GM12878 (cell line): ENCODE results near the gene LRFN2.

Source experiments
- ATF2 ChIP-seq: IDR thresholded peaks from 2 replicates; pipeline ENCODE4 v1.6.1; 2012; ENCODE audit warnings: low read length, inconsistent platforms
- BCLAF1 ChIP-seq: fragments of 450-650 bp; IDR thresholded peaks from 2 replicates; pipeline ENCODE4 v1.6.1; 2017; ENCODE audit warnings: antibody characterized with exemption, mild to moderate bottlenecking, moderate library complexity
- EP300 ChIP-seq, 2 experiments: fragments of 150-350 bp in 1 of 2; IDR thresholded peaks; 2 replicates each; pipeline ENCODE4 v1.6.1; 2011 to 2012; ENCODE audit warnings: low read depth in 2 of 2, low read length in 2 of 2, borderline replicate concordance in 1 of 2, improper control_type of control experiment in 1 of 2, inconsistent platforms in 1 of 2; ENCODE audit not compliant: control insufficient read depth in 1 of 2
- POLR2A ChIP-seq: IDR thresholded peaks from 2 replicates; pipeline ENCODE4 v1.6.1; 2011; ENCODE audit warnings: low read depth, mild to moderate bottlenecking, low read length
- REST ChIP-seq: IDR thresholded peaks from 2 replicates; pipeline ENCODE4 v1.6.1; 2012; ENCODE audit warnings: mild to moderate bottlenecking, low read depth, low read length
- TAF1 ChIP-seq: IDR thresholded peaks from 2 replicates; pipeline ENCODE4 v1.6.1; 2011; ENCODE audit warnings: mild to moderate bottlenecking, low read depth, low read length, borderline replicate concordance
- ZBTB11 ChIP-seq: fragments of 450-650 bp; formaldehyde crosslinking; IDR thresholded peaks from 2 replicates; pipeline ENCODE4 v1.5.0; 2022; ENCODE audit warnings: mild to moderate bottlenecking, missing genetic modification characterization
- TF ChIP-seq, protein P1 (sequence below): fragments of 150-350 bp; IDR thresholded peaks from 2 replicates; pipeline ENCODE4 v1.6.1; 2016; ENCODE audit warnings: low read depth, low read length
- TF ChIP-seq, protein P2 (sequence below), 3 experiments: IDR thresholded peaks in 2 of 3; conservative IDR thresholded peaks in 1 of 3; 2 replicates each; pipeline ENCODE4 v1.5.1; 2011; ENCODE audit warnings: low read depth in 3 of 3, low read length in 3 of 3, mild to moderate bottlenecking in 3 of 3, control low read depth in 2 of 3, moderate library complexity in 2 of 3, inconsistent platforms in 1 of 3, mixed read lengths in 1 of 3; ENCODE audit not compliant: control insufficient read depth in 2 of 3, insufficient read depth in 1 of 3; ENCODE audit errors: extremely low read depth in 1 of 3
- TF ChIP-seq, protein P3 (sequence below): IDR thresholded peaks from 2 replicates; pipeline ENCODE4 v1.6.1; 2012; ENCODE audit warnings: low read depth, low read length, improper control_type of control experiment
- TF ChIP-seq, protein P4 (sequence below): fragments of 450-650 bp; IDR thresholded peaks from 2 replicates; pipeline ENCODE4 v1.6.1; 2014; ENCODE audit warnings: mild to moderate bottlenecking

- TF ChIP-seq, protein P1, sequence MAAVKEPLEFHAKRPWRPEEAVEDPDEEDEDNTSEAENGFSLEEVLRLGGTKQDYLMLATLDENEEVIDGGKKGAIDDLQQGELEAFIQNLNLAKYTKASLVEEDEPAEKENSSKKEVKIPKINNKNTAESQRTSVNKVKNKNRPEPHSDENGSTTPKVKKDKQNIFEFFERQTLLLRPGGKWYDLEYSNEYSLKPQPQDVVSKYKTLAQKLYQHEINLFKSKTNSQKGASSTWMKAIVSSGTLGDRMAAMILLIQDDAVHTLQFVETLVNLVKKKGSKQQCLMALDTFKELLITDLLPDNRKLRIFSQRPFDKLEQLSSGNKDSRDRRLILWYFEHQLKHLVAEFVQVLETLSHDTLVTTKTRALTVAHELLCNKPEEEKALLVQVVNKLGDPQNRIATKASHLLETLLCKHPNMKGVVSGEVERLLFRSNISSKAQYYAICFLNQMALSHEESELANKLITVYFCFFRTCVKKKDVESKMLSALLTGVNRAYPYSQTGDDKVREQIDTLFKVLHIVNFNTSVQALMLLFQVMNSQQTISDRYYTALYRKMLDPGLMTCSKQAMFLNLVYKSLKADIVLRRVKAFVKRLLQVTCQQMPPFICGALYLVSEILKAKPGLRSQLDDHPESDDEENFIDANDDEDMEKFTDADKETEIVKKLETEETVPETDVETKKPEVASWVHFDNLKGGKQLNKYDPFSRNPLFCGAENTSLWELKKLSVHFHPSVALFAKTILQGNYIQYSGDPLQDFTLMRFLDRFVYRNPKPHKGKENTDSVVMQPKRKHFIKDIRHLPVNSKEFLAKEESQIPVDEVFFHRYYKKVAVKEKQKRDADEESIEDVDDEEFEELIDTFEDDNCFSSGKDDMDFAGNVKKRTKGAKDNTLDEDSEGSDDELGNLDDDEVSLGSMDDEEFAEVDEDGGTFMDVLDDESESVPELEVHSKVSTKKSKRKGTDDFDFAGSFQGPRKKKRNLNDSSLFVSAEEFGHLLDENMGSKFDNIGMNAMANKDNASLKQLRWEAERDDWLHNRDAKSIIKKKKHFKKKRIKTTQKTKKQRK = no peak
- TF ChIP-seq, protein P2, sequence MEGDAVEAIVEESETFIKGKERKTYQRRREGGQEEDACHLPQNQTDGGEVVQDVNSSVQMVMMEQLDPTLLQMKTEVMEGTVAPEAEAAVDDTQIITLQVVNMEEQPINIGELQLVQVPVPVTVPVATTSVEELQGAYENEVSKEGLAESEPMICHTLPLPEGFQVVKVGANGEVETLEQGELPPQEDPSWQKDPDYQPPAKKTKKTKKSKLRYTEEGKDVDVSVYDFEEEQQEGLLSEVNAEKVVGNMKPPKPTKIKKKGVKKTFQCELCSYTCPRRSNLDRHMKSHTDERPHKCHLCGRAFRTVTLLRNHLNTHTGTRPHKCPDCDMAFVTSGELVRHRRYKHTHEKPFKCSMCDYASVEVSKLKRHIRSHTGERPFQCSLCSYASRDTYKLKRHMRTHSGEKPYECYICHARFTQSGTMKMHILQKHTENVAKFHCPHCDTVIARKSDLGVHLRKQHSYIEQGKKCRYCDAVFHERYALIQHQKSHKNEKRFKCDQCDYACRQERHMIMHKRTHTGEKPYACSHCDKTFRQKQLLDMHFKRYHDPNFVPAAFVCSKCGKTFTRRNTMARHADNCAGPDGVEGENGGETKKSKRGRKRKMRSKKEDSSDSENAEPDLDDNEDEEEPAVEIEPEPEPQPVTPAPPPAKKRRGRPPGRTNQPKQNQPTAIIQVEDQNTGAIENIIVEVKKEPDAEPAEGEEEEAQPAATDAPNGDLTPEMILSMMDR (IDR thresholded peaks at IDR 0.05 in 2 of 3, conservative IDR thresholded peaks at IDR 0.05 in 1 of 3; ENCODE audit: control insufficient read depth in 2 of 3, extremely low read depth in 1 of 3, insufficient read depth in 1 of 3, low read depth in 3 of 3, low read length in 3 of 3) = no peak
- TF ChIP-seq EP300 (IDR thresholded peaks at IDR 0.05; ENCODE audit: borderline replicate concordance in 1 of 2, control insufficient read depth in 1 of 2, low read depth in 2 of 2, low read length in 2 of 2) = no peak
- TF ChIP-seq, protein P3, sequence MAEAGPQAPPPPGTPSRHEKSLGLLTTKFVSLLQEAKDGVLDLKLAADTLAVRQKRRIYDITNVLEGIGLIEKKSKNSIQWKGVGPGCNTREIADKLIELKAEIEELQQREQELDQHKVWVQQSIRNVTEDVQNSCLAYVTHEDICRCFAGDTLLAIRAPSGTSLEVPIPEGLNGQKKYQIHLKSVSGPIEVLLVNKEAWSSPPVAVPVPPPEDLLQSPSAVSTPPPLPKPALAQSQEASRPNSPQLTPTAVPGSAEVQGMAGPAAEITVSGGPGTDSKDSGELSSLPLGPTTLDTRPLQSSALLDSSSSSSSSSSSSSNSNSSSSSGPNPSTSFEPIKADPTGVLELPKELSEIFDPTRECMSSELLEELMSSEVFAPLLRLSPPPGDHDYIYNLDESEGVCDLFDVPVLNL = no peak
- TF ChIP-seq REST = no peak
- TF ChIP-seq BCLAF1 = no peak
- TF ChIP-seq ATF2 = no peak
- TF ChIP-seq, protein P4, sequence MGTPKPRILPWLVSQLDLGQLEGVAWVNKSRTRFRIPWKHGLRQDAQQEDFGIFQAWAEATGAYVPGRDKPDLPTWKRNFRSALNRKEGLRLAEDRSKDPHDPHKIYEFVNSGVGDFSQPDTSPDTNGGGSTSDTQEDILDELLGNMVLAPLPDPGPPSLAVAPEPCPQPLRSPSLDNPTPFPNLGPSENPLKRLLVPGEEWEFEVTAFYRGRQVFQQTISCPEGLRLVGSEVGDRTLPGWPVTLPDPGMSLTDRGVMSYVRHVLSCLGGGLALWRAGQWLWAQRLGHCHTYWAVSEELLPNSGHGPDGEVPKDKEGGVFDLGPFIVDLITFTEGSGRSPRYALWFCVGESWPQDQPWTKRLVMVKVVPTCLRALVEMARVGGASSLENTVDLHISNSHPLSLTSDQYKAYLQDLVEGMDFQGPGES = no peak
- TF ChIP-seq POLR2A = no peak
- no peak for TF ChIP-seq TAF1
- no peak for TF ChIP-seq ZBTB11
These were observed 104.6 kb downstream of the LRFN2 start for GRCh38 chr6:40482532-40482931.
